SK-MEL-5 (cell line): ENCODE results near the gene CD99. TPM values are rescaled to one million over a fixed set of nuclear protein-coding genes. Genes with fewer than 3 reads are reported as not detected.
"Not testable (repeated sequence)": the region's sequence is repeated elsewhere in the genome, so short reads cannot be mapped to it uniquely, and the experiment has no call there.

Experiments
- DNase-seq: peaks from one replicate; pipeline ENCODE4 v3.0.0-alpha.2; 2016; ENCODE audit warnings: low read depth, low spot score
- in situ Hi-C: cut with HindIII; loops from 2 replicates; pipeline ENCODE4 v1.10.0; 2016; ENCODE audit warnings: low sequenced_read_pairs, high pct_unique_total_duplicates, low pct_unique_long_range_greater_than_20kb
- total RNA-seq: library from RNA; depleted of rRNA; stranded (reverse); fragments of >200 nt; shearing (Covaris generic); gene quantifications from 2 replicates; pipeline ENCODE4 v1.2.3, GENCODE V29; 2014

The CD99 gene
- total RNA-seq, 1 experiment from 2014 or later: 158 TPM

GRCh38 chrX:2666491-2666890 lies 24.6 kb upstream of the CD99 start:
- DNase-seq: no peak
- in situ Hi-C loops: no loop called here

GRCh38 chrX:2670978-2671377 lies 20.1 kb upstream of the CD99 start:
- no peak for DNase-seq
- in situ Hi-C loops: no loop called here

DNA sequence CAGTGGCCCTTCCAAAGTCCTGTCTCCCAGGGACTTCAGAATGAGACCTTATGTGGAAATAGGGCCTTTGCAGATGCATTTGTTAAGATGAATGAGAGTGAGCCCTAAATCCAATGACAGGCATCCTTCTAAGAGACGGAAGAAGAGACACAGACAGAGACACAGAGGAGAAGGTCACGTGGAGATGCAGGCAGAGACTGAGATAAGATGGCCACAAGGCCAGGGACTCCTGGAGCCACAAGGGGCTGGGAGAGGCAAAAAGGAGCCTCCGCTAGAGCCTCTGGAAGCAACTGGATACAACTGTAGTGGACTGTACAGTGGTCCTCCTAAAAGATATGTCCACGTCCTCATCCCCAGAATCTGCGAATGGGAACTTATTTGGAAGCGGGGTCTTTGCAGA lies 19.0 kb upstream of the CD99 start:
- in situ Hi-C loops: no loop called here
- DNase-seq: no peak

DNA sequence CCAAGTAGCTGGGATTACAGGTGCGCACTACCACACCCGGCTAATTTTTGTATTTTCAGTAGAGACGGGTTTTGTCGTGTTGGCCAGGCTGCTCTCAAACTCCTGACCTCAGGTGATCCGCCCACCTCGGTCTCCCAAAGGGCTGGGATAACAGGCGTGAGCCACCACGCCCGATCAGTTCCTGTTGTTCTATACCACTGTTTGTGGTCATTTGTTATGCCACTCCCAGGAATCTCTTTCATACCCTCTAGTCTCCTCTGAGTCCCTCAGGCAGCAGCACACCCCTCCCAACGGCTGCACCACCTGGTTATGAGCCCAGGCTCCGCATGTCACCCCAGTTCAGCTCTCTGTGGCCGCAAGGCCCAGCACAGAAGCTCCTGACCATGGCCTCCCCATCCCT lies 17.5 kb upstream of the CD99 start:
- DNase-seq: no peak
- in situ Hi-C loops: no loop called here

DNA sequence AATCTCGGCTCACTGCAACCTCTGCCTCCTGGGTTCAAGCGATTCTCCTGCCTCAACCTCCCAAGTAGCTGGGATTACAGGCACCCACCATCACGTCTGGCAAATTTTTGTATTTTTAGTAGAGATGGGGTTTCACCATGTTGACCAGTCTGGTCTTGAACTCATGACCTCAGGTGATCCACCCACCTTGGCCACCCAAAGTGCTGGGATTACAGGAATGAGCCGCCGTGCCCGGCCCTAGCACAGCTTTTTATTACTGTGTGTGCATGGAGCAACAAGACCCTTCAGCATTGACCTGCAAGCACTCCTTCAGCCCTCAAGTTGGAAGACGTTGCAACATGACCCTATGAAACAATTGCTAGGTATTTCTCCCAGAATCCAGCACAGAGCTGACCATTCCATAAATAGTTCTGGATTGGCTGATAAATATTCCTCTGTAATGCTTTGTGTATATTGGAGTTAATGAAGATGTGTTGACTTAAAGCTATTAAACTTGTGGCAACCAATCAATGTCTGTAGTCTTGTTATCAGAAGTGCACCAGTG lies 15.4 kb upstream of the CD99 start:
- in situ Hi-C loops: loop anchor here (25.0 kb wide), 1 partner anchor 137 kb away; no protein-coding TSS in a partner anchor
- not testable (repeated sequence) for DNase-seq

GRCh38 chrX:2676794-2677675 lies 14.1 kb upstream of the CD99 start:
- in situ Hi-C loops: loop anchor here (25.0 kb wide), 1 partner anchor 135 kb away; no protein-coding TSS in a partner anchor
- no peak for DNase-seq

DNA sequence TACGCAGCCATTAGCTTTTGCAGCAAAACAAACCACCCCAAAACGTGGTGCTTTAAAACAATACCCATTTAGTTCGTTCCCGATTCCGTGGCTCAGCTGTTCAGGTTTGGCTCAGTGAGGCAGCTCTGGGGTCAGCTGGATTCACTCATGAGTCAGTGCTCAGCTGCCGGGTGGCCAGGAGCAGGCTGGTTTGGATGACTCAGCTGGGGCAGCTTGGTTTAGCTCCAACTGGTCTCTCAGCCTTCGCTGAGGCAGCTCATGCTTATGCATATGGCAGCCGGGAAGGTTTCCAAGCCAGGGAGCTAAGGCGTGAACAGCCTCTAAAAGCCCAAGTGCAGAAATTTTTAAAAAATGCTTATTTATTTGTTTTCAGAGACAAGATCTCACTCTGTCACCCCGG lies 13.3 kb upstream of the CD99 start:
- DNase-seq: peak; percentile 73
- in situ Hi-C loops: loop anchor here (25.0 kb wide), 1 partner anchor 135 kb away; no protein-coding TSS in a partner anchor

GRCh38 chrX:2678583-2678982 lies 12.5 kb upstream of the CD99 start:
- in situ Hi-C loops: loop anchor here (25.0 kb wide), 1 partner anchor 134 kb away; no protein-coding TSS in a partner anchor
- no peak for DNase-seq

DNA sequence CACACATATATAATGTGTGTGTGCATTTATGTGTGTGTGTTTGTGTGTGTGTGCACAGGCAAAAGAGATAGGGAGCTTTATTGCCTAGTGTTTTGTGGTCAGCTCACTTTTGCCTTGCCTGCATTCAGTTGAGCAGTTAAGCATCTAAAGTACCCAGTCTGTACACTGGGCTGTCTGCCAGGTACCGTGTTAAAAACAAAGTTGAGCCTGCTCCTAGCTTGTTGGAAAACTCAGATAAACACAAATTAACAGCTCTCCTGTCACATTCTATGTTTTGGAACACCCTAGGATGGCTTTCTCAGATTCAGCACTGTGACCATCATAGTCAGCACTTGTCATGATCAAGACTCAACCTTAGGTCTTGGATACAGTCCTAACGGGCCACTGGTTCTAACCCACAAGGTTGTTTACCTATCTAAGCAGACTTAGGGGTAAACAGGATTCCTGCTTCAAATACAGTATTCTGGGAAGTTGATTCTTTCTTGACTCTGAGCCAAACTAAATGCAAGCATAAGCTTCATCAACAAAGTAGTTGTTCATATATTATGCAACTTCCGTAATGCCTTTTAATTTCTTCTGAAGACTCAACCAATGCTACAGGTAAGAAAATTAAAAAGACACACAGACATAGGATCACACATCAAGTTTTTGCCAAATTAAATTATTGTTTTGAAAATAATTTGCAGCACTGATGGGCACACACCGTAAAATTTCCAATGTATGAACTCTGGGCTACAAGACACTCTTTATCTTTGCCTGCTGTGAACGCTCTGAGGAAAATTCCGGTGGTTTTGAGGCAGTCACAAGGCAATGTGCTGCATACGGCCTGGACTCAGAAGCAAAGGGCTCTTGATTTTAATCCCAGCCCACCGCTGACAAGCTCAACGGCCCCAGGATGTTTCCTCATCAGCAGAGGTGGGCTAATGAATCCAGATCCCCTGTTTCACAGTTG lies 11.3 kb upstream of the CD99 start:
- in situ Hi-C loops: loop anchor here (25.0 kb wide), 1 partner anchor 132 kb away; no protein-coding TSS in a partner anchor
- DNase-seq: peak; percentile 88

DNA sequence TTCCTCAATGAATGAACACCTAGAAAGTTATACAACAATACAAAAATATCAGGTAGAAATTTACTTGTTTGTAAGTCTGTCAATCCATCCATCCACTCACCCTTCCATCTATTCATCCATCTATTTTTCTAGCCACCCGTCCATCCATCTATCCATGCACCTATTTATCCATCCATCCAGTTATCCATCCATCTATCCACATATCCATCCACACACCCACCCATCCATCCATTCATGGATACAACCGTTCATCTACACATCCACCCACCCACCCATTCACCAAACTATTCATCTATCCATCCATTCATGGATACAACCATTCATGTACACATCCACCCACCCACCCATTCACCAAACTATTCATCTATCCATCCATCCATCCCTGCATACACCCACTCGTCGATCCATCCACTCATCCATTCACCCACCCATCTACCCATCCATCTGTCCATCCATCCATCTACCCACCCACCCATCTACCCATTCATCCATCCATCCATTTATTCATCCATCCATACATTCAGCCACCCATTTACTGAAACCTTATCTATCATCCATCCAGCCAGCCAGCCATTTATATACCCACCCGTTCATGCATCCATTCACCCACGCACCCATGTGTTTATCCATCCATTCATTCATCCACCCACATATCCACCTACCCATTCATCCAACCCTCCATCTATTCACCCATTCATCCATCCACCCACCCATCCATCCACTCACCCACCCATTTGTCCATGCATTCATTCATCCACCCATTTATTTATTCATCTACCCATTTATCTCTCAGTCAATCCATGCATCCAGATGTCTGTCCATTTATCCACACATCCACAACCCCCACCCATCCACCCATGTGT lies 10.4 kb upstream of the CD99 start:
- in situ Hi-C loops: loop anchor here (25.0 kb wide), 1 partner anchor 132 kb away; no protein-coding TSS in a partner anchor
- DNase-seq: no peak

DNA sequence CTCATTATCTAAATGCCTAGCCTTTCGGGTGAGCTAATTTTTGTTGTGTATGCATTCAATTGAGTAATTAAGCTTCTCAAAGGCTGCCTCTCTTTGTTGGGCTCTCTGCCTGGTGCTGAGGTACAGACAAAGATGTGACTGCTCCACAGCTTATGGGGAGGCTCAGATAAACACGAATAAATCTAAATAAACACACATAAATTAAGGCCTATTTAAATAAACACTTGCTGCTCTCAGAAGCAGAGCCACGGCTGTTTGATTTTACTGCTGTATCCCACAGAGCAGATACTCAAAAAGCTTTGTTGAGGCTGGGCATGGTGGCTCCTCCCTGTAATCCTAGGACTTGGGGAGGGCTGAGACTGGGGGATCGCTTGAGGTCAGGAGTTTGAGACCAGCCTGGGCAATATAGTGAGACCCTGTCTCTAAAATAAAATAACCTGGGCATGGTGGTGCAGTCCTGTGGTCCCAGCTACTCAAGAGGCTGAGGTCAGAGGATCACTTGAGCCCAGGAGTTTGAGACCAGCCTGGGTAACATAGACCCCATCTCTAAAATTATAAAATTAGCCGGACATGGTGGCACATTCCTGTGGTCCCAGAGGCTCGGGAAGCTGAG lies 8.4 kb upstream of the CD99 start:
- in situ Hi-C loops: loop anchor here (25.0 kb wide), 1 partner anchor 130 kb away; no protein-coding TSS in a partner anchor
- DNase-seq: no peak

- DNase-seq: no peak
- in situ Hi-C loops: loop anchor here (25.0 kb wide), 1 partner anchor 128 kb away; no protein-coding TSS in a partner anchor
These were observed 6.8 kb upstream of the CD99 start for GRCh38 chrX:2684256-2684655.

DNA sequence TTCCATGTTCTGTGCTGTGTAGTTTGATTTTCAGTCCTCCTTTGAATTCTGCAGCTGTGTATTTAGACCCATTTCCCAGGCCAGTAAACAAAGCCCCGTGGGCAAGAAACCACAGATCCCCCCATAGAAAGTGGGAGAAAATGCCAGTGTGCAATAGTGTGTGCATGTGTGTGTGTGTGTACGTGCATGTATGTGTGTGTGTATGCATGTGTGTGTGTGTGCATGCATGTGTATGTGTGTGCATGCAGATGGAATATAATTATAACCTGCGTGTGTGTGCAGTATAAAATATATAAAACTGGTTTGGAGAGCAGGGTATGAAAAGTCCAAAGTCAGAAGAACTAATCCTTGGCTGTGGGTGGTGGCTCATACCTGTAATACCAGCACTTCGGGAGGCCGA lies 5.2 kb upstream of the CD99 start:
- in situ Hi-C loops: loop anchor here (25.0 kb wide), 1 partner anchor 126 kb away; no protein-coding TSS in a partner anchor
- no peak for DNase-seq

DNA sequence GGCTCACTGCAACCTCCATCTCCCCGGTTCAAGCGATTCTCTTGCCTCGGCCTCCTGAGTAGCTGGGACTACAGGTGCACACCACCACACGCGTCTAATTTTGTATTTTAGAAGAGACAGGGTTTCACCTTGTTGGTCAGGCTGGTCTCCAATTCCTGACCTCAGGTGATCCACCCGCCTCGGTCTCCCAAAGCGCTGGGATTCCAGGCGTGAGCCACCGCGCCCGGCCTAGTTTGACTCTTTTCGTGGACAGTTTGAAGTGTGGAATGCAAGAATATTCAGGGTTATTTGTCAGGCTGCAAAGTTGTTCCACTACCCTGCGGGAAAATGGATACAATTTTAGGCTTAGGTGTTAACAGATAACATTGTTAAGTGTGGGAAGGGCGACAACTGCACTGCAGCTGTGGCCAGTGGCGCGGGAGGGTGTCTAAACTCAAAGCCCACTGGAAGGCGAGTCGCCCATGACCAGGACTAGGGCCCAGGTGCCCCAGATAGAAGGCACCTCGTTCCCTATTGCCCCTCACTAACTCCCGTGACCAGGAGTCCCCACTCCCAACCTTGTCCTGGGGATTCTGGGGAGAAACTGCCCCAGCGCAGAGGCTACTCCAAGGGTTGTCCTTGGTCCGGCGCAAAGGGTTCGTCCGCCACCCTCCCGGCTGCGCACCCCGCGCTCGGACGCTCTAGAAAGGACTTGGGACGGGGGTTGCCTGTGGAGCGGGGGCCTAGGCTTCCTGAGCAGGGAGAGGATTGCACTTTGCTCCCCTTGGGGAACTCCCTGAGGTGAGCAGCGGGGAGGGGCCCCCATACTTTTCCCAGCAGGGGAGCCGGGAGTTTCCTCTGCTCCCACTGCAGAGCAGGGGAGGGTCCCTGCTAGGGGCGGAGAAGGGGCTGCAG lies 1.1 kb upstream of the CD99 start:
- in situ Hi-C loops: loop anchor here (25.0 kb wide), 1 partner anchor 122 kb away; no protein-coding TSS in a partner anchor
- DNase-seq: no peak

- peak; percentile 37 for DNase-seq
- in situ Hi-C loops: loop anchor here (25.0 kb wide), 1 partner anchor 121 kb away; no protein-coding TSS in a partner anchor
These were observed 587 bp downstream of the CD99 start for GRCh38 chrX:2691543-2692220.
